K562 (cell line): Measurements from ENCODE around the gene PSMA2. TPM values are rescaled to one million over a fixed set of nuclear protein-coding genes. Genes with fewer than 3 reads are reported as not detected.
A peak's percentile ranks its signal among the peaks of the same experiment; 100 is the strongest.

Experiments
- CBFA2T2 ChIP-seq: fragments of 450-650 bp; conservative IDR thresholded peaks from 2 replicates; pipeline ENCODE4 v1.6.1; 2017; ENCODE audit warnings: mild to moderate bottlenecking
- CHD1 ChIP-seq: fragments of 200-600 bp; sonication (generic); IDR thresholded peaks from one replicate; pipeline ENCODE4 v1.6.1; 2012; ENCODE audit warnings: mild to moderate bottlenecking, moderate library complexity, low read length, inconsistent platforms
- HCFC1 ChIP-seq: IDR thresholded peaks from 2 replicates; pipeline ENCODE4 v1.6.1; 2012; ENCODE audit warnings: low read depth, low read length, improper control_type of control experiment
- HDGF ChIP-seq: fragments of 450-650 bp; IDR thresholded peaks from 2 replicates; pipeline ENCODE4 v1.6.1; 2016
- HOMEZ ChIP-seq: fragments of 250-450 bp; sonication (Bioruptor Pico); IDR thresholded peaks from 2 replicates; pipeline ENCODE4 v1.4.0; 2020; ENCODE audit warnings: mild to moderate bottlenecking, moderate library complexity
- LCOR ChIP-seq: sonication (generic); formaldehyde crosslinking; IDR thresholded peaks from 2 replicates; pipeline ENCODE4 v1.8.0; 2022; ENCODE audit warnings: mild to moderate bottlenecking, missing genetic modification reagents
- RBM25 ChIP-seq: fragments of 200-400 bp; formaldehyde crosslinking; IDR thresholded peaks from 2 replicates; pipeline ENCODE4 v1.6.1; 2018; ENCODE audit warnings: low read length, low read depth, moderate library complexity; ENCODE audit not compliant: severe bottlenecking
- RFX5 ChIP-seq: IDR thresholded peaks from 2 replicates; pipeline ENCODE4 v1.6.1; 2011; ENCODE audit warnings: low read depth, mild to moderate bottlenecking, improper control_type of control experiment, low read length
- STAT5B ChIP-seq: fragments of 250-450 bp; sonication (Bioruptor Pico); IDR thresholded peaks from 2 replicates; pipeline ENCODE4 v1.8.0; 2021; ENCODE audit warnings: mild to moderate bottlenecking, inconsistent platforms
- polyA plus RNA-seq, 8 experiments: library from polyadenylated mRNA; depleted of rRNA in 4 of 8; stranded (reverse) in 5 of 8; unstranded in 3 of 8; fragments of >200 nt; fragmentation: Nextera tagmentation in 2 of 8; fragmentation: Illumina TruSeq in 1 of 8; extraction: Ambion mirVana in 2 of 8; extraction: Trizol in 1 of 8; gene quantifications; 2 replicates each; pipeline versions ENCODE4 v1.2.1 to v1.2.3, GENCODE V29; 2011 to 2014; ENCODE audit warnings: inconsistent platforms in 1 of 8, missing spikeins in 1 of 8
- total RNA-seq, 7 experiments: library from RNA; depleted of rRNA in 6 of 7; stranded (reverse); fragments of >200 nt in 6 of 7; fragmentation: Illumina TruSeq in 2 of 7; extraction: Trizol in 2 of 7; gene quantifications; 2 replicates each; pipeline versions ENCODE4 v1.2.1 to v1.2.3, GENCODE V29; 2011 to 2021; ENCODE audit warnings: low replicate concordance in 1 of 7
- TF ChIP-seq, protein P1 (sequence below): fragments of 450-650 bp; formaldehyde crosslinking; conservative IDR thresholded peaks from 2 replicates; pipeline ENCODE4 v1.4.0; 2022; ENCODE audit warnings: mild to moderate bottlenecking, missing genetic modification characterization
- TF ChIP-seq, protein P2 (sequence below): fragments of 250-450 bp; sonication (Bioruptor Pico); IDR thresholded peaks from 2 replicates; pipeline ENCODE4 v1.8.0; 2021; ENCODE audit warnings: borderline replicate concordance, mild to moderate bottlenecking, moderate library complexity; ENCODE audit not compliant: poor library complexity, severe bottlenecking

Gene PSMA2
- total and polyA plus RNA-seq, 9 of the 15 experiments (the other 6 are each of a cell fraction or from before 2014, with no cell fraction given) = 91.7 to 1,070 (median 213) TPM

DNA sequence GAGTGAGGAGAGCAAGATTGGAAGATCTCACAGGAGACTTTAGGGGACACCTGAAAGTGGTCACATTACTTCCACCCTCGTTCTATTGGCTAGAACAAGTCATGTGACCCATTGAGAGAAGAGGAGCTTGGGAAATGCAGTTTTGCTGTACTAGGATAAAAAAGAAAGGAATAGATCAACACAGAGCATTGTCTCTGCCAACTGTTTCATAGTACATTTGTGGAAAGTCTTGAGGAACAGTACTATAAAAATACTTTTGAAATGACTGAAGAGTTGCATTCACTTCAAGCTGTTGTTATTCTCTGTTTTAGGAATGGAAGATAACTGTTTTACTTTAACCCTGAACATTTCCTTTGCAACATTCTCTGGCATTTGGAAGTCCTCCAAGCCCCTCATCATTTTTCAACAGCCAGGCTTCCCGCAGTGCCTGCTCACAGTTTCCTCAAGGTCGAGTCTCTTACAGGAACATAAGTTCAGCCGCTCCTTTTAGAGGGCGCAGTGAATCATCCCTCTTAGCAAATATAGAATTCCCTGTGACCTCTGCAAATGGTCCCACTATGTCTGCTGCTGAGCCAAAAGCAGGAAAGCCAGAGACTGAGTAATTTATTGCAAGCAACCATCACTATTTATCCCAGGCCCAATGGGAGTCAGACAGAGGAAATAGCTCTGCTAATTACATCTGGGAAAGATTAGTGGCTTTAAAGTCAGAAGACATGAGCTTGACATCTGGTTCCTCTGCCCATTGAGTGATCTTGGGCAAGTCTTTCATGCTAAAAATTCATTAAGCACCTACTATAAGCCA lies 40.9 kb upstream of the PSMA2 start (continued):
- TF ChIP-seq, protein P1, sequence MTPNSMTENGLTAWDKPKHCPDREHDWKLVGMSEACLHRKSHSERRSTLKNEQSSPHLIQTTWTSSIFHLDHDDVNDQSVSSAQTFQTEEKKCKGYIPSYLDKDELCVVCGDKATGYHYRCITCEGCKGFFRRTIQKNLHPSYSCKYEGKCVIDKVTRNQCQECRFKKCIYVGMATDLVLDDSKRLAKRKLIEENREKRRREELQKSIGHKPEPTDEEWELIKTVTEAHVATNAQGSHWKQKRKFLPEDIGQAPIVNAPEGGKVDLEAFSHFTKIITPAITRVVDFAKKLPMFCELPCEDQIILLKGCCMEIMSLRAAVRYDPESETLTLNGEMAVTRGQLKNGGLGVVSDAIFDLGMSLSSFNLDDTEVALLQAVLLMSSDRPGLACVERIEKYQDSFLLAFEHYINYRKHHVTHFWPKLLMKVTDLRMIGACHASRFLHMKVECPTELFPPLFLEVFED (CRISPR knock-in tag) = no peak
- no peak for TF ChIP-seq LCOR (CRISPR knock-in tag)
- no peak for TF ChIP-seq RFX5
- no peak for TF ChIP-seq HOMEZ (CRISPR knock-in tag)
- TF ChIP-seq HCFC1 = peak; percentile 74
- TF ChIP-seq STAT5B = no peak
- no peak for TF ChIP-seq HDGF
- peak; percentile 66 for TF ChIP-seq CBFA2T2
- TF ChIP-seq CHD1 = no peak
- peak; percentile 68 for TF ChIP-seq RBM25
- TF ChIP-seq, protein P2, sequence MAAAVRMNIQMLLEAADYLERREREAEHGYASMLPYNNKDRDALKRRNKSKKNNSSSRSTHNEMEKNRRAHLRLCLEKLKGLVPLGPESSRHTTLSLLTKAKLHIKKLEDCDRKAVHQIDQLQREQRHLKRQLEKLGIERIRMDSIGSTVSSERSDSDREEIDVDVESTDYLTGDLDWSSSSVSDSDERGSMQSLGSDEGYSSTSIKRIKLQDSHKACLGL = no peak
